H1 (cell line): ENCODE results near the gene HYAL1. TPM values are rescaled to one million over a fixed set of nuclear protein-coding genes. Genes with fewer than 3 reads are reported as not detected.

Experiments used
- CTCF ChIA-PET: fragments of 300-600 bp; sonication (Branson Sonifier 250); formaldehyde crosslinking; loops from one replicate; lab custom pipeline; 2021; ENCODE audit not compliant: partially characterized antibody; lab: Charles Lee
- POLR2A ChIA-PET: fragments of 300-600 bp; sonication (Branson Sonifier 250); formaldehyde crosslinking; loops from one replicate; lab custom pipeline; 2021; ENCODE audit warnings: inconsistent platforms; ENCODE audit not compliant: partially characterized antibody; lab: Charles Lee
- DNase-seq, 2 experiments: peaks; one replicate each; pipeline versions ENCODE4 v3.0.0 to v3.0.0-alpha.2; 2010 to 2022; ENCODE audit warnings: low spot score in 2 of 2, low read depth in 1 of 2, mixed read lengths in 1 of 2
- FAIRE-seq: peaks from 2 replicates; lab custom pipeline; 2011; peaks lifted over from hg19 to GRCh38; lab: Jason Lieb, UNC
- H2AFZ ChIP-seq: 2 replicates; pipeline ENCODE4 v1.8.1; 2012; ENCODE audit warnings: low read length, inconsistent platforms
- H2AK5ac ChIP-seq: 2 replicates; pipeline ENCODE4 v1.6.1; 2013; ENCODE audit warnings: low read depth, low read length
- H2BK120ac ChIP-seq: replicated peaks from 2 replicates; pipeline ENCODE3; 2013; ENCODE audit warnings: low read depth, low read length, inconsistent platforms
- H2BK12ac ChIP-seq: 2 replicates; pipeline ENCODE4 v1.6.1; 2013; ENCODE audit warnings: low read depth, low read length
- H2BK15ac ChIP-seq: 2 replicates; pipeline ENCODE4 v1.6.1; 2013; ENCODE audit warnings: low read length
- H2BK20ac ChIP-seq: 2 replicates; pipeline ENCODE4 v1.6.1; 2013; ENCODE audit warnings: low read length
- H2BK5ac ChIP-seq: 2 replicates; pipeline ENCODE4 v1.6.1; 2013; ENCODE audit warnings: low read depth, low read length
- H3K14ac ChIP-seq: 2 replicates; pipeline ENCODE4 v1.6.1; 2013; ENCODE audit warnings: inconsistent platforms; ENCODE audit not compliant: insufficient read length
- H3K18ac ChIP-seq: 2 replicates; pipeline ENCODE4 v1.6.1; 2013; ENCODE audit warnings: low read length; ENCODE audit errors: extremely low read depth
- H3K23ac ChIP-seq: 2 replicates; pipeline ENCODE4 v1.6.1; 2013; ENCODE audit warnings: inconsistent platforms; ENCODE audit not compliant: insufficient read length
- H3K23me2 ChIP-seq: 2 replicates; pipeline ENCODE4 v1.6.1; 2013; ENCODE audit warnings: low read depth, low read length
- H3K27ac ChIP-seq: 2 replicates; pipeline ENCODE4 v1.6.1; 2011; ENCODE audit warnings: low read depth, low read length, inconsistent platforms
- H3K27me3 ChIP-seq, 4 experiments: replicated peaks in 1 of 4; 1 replicate in 1 of 4; 2 replicates in 3 of 4; pipeline versions ENCODE4 v1.6.1 to v1.8.1; 2011 to 2013; ENCODE audit warnings: low read length in 3 of 4, mild to moderate bottlenecking in 3 of 4, inconsistent platforms in 2 of 4, mixed read lengths in 2 of 4, moderate library complexity in 1 of 4; ENCODE audit not compliant: control insufficient read depth in 3 of 4, insufficient read depth in 3 of 4; ENCODE audit errors: extremely low read depth in 1 of 4
- H3K36me3 ChIP-seq, 4 experiments: 2 replicates each; pipeline versions ENCODE4 v1.6.1 to v1.8.1; 2011 to 2013; ENCODE audit warnings: mild to moderate bottlenecking in 4 of 4, low read length in 3 of 4, moderate library complexity in 2 of 4, control low read depth in 1 of 4, inconsistent platforms in 1 of 4; ENCODE audit not compliant: insufficient read depth in 4 of 4, control insufficient read depth in 2 of 4
- H3K4ac ChIP-seq: replicated peaks from 2 replicates; pipeline ENCODE3; 2013; ENCODE audit warnings: low read length, low read depth, mixed read lengths, inconsistent platforms; ENCODE audit not compliant: insufficient read length
- H3K4me1 ChIP-seq, 4 experiments: replicated peaks in 1 of 4; 1 replicate in 1 of 4; 2 replicates in 3 of 4; pipeline versions ENCODE4 v1.6.1 to v1.8.1; 2011 to 2013; ENCODE audit warnings: low read length in 3 of 4, inconsistent platforms in 2 of 4, mixed read lengths in 1 of 4; ENCODE audit not compliant: insufficient read depth in 4 of 4, control insufficient read depth in 3 of 4
- H3K4me2 ChIP-seq, 2 experiments: 2 replicates each; pipeline versions ENCODE4 v1.6.1 to v1.8.1; 2011 to 2013; ENCODE audit warnings: low read depth in 2 of 2, low read length in 2 of 2, control low read depth in 1 of 2, inconsistent platforms in 1 of 2, mild to moderate bottlenecking in 1 of 2; ENCODE audit not compliant: insufficient read depth in 1 of 2
- H3K4me3 ChIP-seq, 4 experiments: fragments of 200-600, 300-600 bp in 1 of 4; sonication (generic), shearing (Covaris generic), sonication (Bioruptor Twin) in 1 of 4; 2 replicates each; pipeline versions ENCODE4 v1.5.1 to v1.8.1; 2011 to 2016; ENCODE audit warnings: low read length in 4 of 4, low read depth in 3 of 4, control low read depth in 2 of 4, inconsistent platforms in 2 of 4, mild to moderate bottlenecking in 2 of 4, mixed read lengths in 1 of 4, moderate library complexity in 1 of 4; ENCODE audit not compliant: insufficient read depth in 2 of 4; ENCODE audit errors: extremely low read depth in 1 of 4
- H3K56ac ChIP-seq: replicated peaks from 2 replicates; pipeline ENCODE3; 2013; ENCODE audit warnings: low read depth, mild to moderate bottlenecking, mixed read lengths, low read length, inconsistent platforms; ENCODE audit not compliant: insufficient read length
- H3K79me1 ChIP-seq: 2 replicates; pipeline ENCODE4 v1.6.1; 2013; ENCODE audit warnings: low read depth, low read length, control low read depth
- H3K79me2 ChIP-seq, 2 experiments: 2 replicates each; pipeline versions ENCODE4 v1.6.1 to v1.8.1; 2012 to 2013; ENCODE audit warnings: low read length in 2 of 2, mild to moderate bottlenecking in 2 of 2, inconsistent platforms in 1 of 2; ENCODE audit not compliant: insufficient read depth in 2 of 2, control insufficient read depth in 1 of 2
- H3K9ac ChIP-seq, 4 experiments: replicated peaks in 1 of 4; 1 replicate in 1 of 4; 2 replicates in 3 of 4; pipeline versions ENCODE4 v1.6.1 to v1.8.1; 2011 to 2013; ENCODE audit warnings: low read depth in 3 of 4, low read length in 3 of 4, control low read depth in 2 of 4, mild to moderate bottlenecking in 2 of 4, moderate library complexity in 2 of 4, inconsistent platforms in 1 of 4; ENCODE audit errors: extremely low read depth in 1 of 4
- H3K9me3 ChIP-seq, 2 experiments: 2 replicates each; pipeline versions ENCODE4 v1.6.1 to v1.8.1; 2012 to 2013; ENCODE audit warnings: mild to moderate bottlenecking in 2 of 2, moderate library complexity in 2 of 2, control low read depth in 1 of 2, inconsistent platforms in 1 of 2, low read depth in 1 of 2, low read length in 1 of 2, mixed read lengths in 1 of 2; ENCODE audit not compliant: insufficient read depth in 2 of 2
- H4K20me1 ChIP-seq, 2 experiments: replicated peaks in 1 of 2; 2 replicates each; pipeline versions ENCODE3 to v1.8.1; 2011 to 2013; ENCODE audit warnings: inconsistent platforms in 2 of 2, low read length in 2 of 2, mild to moderate bottlenecking in 1 of 2; ENCODE audit not compliant: insufficient read depth in 2 of 2, control insufficient read depth in 1 of 2
- H4K5ac ChIP-seq: 2 replicates; pipeline ENCODE4 v1.6.1; 2013; ENCODE audit warnings: low read length, low read depth, mixed read lengths, inconsistent platforms; ENCODE audit not compliant: insufficient read length
- H4K8ac ChIP-seq: 2 replicates; pipeline ENCODE4 v1.8.0; 2013; ENCODE audit warnings: mild to moderate bottlenecking, moderate library complexity, low read length, inconsistent platforms; ENCODE audit not compliant: insufficient read depth; ENCODE audit errors: extremely low read depth
- H4K91ac ChIP-seq: replicated peaks from 2 replicates; pipeline ENCODE3; 2013; ENCODE audit warnings: low read length, mixed read lengths, inconsistent platforms; ENCODE audit not compliant: insufficient read length
- BRCA1 ChIP-seq: IDR thresholded peaks from 2 replicates; pipeline ENCODE4 v1.6.1; 2012; ENCODE audit warnings: low read depth, low read length, improper control_type of control experiment
- CREB1 ChIP-seq: IDR thresholded peaks from 2 replicates; pipeline ENCODE4 v1.6.1; 2012; ENCODE audit warnings: inconsistent platforms
- CTBP2 ChIP-seq: IDR thresholded peaks from 2 replicates; pipeline ENCODE4 v1.7.0; 2011; ENCODE audit warnings: borderline replicate concordance, mild to moderate bottlenecking, moderate library complexity, mixed read lengths, low read length; ENCODE audit not compliant: insufficient read depth, insufficient read length
- EGR1 ChIP-seq: IDR thresholded peaks from 2 replicates; pipeline ENCODE4 v1.6.1; 2011; ENCODE audit warnings: low read depth, low read length, borderline replicate concordance
- EZH2 ChIP-seq: fragments of 200-600 bp; sonication (generic); IDR thresholded peaks from 2 replicates; pipeline ENCODE4 v1.7.1; 2012; ENCODE audit warnings: low read depth, mild to moderate bottlenecking, moderate library complexity, low read length, inconsistent platforms; ENCODE audit not compliant: severe bottlenecking
- KDM1A ChIP-seq: fragments of 200-600, 300-600 bp; sonication (generic); IDR thresholded peaks from 2 replicates; pipeline ENCODE4 v1.7.1; 2016; ENCODE audit warnings: mild to moderate bottlenecking, low read length, borderline replicate concordance
- RBBP5 ChIP-seq: IDR thresholded peaks from 2 replicates; pipeline ENCODE4 v1.7.1; 2012; ENCODE audit warnings: low read depth, mild to moderate bottlenecking, inconsistent platforms, low read length, moderate library complexity, borderline replicate concordance
- SP1 ChIP-seq: IDR thresholded peaks from 2 replicates; pipeline ENCODE4 v1.6.1; 2011; ENCODE audit warnings: low read depth, low read length
- SP2 ChIP-seq: IDR thresholded peaks from 2 replicates; pipeline ENCODE4 v1.6.1; 2012; ENCODE audit warnings: mild to moderate bottlenecking, low read length, inconsistent platforms
- ZNF274 ChIP-seq: IDR thresholded peaks from 2 replicates; pipeline ENCODE4 v1.7.0; 2012; ENCODE audit warnings: low read length, borderline replicate concordance; ENCODE audit errors: extremely low read depth
- WGBS, 2 experiments: shearing (Covaris generic) in 1 of 2; methylation state at CpG; one replicate each; pipeline versions ENCODE4 v1.1.6 to v1.1.7; 2013 to 2015; ENCODE audit warnings: low lambda C conversion rate in 2 of 2, mixed read lengths in 2 of 2, inconsistent platforms in 1 of 2, low coverage in 1 of 2, missing lambda C conversion rate in 1 of 2; ENCODE audit not compliant: insufficient replicate concordance in 2 of 2, insufficient coverage in 1 of 2, insufficient read length in 1 of 2; ENCODE audit errors: extremely low coverage in 1 of 2, missing lambda C conversion rate in 1 of 2; 5-methylcytosine and 5-hydroxymethylcytosine counted together
- polyA plus RNA-seq, 7 experiments: library from polyadenylated mRNA; depleted of rRNA in 3 of 7; stranded (reverse) in 5 of 7; unstranded in 2 of 7; fragments of >200 nt in 5 of 7; fragments of 200-250 nt in 2 of 7; gene quantifications; 1 replicate in 5 of 7; 2 replicates in 1 of 7; 4 replicates in 1 of 7; pipeline versions ENCODE4 v1.2.1 to v1.2.3, GENCODE V29; 2011 to 2013; ENCODE audit warnings: missing spikeins in 2 of 7, mixed read lengths in 2 of 7
- total RNA-seq: library from RNA; stranded (reverse); fragmentation: NEBNext Ultra II Directional; extraction: Animal tissue kit (Norgen Biotek cat#: 25700); gene quantifications from 2 replicates; pipeline ENCODE4 v1.2.1, GENCODE V29; 2021
- TF ChIP-seq, protein P1 (sequence below): IDR thresholded peaks from 2 replicates; pipeline ENCODE4 v1.6.1; 2011; ENCODE audit warnings: low read depth, mild to moderate bottlenecking, low read length; ENCODE audit not compliant: insufficient read depth

The HYAL1 gene
- total and polyA plus RNA-seq, 2 of the 8 experiments (the other 6 are each of a cell fraction or from before 2014, with no cell fraction given), result 2.0 to 5.4 TPM

DNA sequence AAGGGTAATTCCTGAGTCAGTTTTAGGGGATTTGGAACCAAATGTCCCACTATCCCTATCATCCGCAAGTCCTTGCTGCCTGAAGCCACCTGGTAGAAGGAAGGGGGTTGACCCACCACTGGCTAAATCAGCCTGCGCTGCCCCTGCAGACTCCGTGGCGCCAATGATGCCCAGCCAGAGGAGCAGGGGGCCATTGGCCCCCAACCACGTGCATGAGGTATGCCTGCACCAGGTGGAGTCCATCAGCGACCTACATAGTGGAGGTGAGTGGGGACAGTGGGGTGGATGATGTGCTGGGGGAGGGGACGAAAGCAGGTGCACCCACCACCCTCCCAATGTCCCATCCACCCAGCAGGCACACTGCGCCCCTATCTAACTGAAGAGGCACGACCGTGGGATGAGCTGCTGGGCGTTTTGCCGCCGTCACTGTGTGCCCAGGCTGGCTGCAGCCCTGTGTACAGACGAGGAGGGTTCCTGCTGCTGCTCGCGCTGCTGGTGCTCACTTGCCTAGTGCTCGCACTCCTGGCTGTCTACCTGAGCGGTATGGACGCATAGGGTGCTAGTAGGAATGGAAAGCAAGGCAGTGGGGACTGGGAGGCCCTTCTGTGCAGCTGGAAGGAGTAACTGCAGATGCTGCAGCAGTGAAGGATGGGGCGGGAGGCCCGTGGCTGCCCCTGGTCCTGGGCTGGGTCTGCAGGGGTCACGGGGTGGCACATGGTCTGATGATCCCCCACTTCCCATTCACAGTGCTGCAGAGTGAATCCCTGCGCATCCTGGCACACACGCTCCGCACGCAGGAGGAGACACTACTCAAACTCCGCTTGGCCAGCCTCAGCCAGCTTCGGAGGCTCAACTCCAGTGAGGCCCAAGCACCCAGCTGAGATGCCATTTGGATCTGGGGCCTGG, 16.8 kb downstream of the HYAL1 start:
- Histone ChIP-seq H3K4me2 (no peak overlapping the region), H3K9me3 (no peaks in the 10 kb centered on the region), H3K79me2 (peaks cover 0 to 12% of the 10 kb centered on the region in 2 experiments; a peak in 3 of 4 replicates), H3K79me1 (peaks cover 6% of the 10 kb centered on the region; the same call in 1 of the 2 replicates), H3K23ac (no peak overlapping the region), H2BK5ac (no peak overlapping the region), H3K9ac (no peak overlapping the region), H3K56ac (no peak overlapping the region), H3K4me1 (peaks cover 0 to under 1% (median under 1%) of the 10 kb centered on the region in 4 experiments; a peak in 3 of 7 replicates), H2BK15ac (no peak overlapping the region), H2BK120ac (no peak overlapping the region), H3K27ac (no peak overlapping the region), H2AK5ac (no peak overlapping the region), H2AFZ (no peak overlapping the region), H4K8ac (no peak overlapping the region), H3K4me3 (no peak overlapping the region), H4K91ac (no peak overlapping the region), H3K4ac (no peak overlapping the region), H2BK12ac (no peak overlapping the region), H3K23me2 (peaks cover 5% of the 10 kb centered on the region), H2BK20ac (no peak overlapping the region), H3K14ac (no peak overlapping the region), H3K36me3 (peaks cover 16 to 29% (median 22%) of the 10 kb centered on the region in 4 experiments), H4K5ac (no peak overlapping the region), H3K27me3 (no peaks in the 10 kb centered on the region; a peak in 1 of 7 replicates), H4K20me1 (peaks cover 0 to 13% of the 10 kb centered on the region in 2 experiments), H3K18ac (no peak overlapping the region)
- FAIRE-seq, result no peak
- CTCF ChIA-PET, result interaction anchor here (0.5 to 2.0 kb wide), 5 partner anchors 7 to 328 kb away, joined by 3 to 7 read pairs (median 5); no protein-coding TSS in a partner anchor
- 95% methylated on average over 28 of the region's 28 CpGs; no CpG with 5 or more reads in 1 of the 2 experiments for WGBS, 2 experiments
- DNase-seq, result no peak
- POLR2A ChIA-PET, result interaction anchor here (1.7 to 6.8 kb wide), 2 partner anchors 8 to 16 kb away, joined by 3 to 122 read pairs; partner anchors contain the start of gene LSMEM2
- no peak for TF ChIP-seq RBBP5
- no peak for TF ChIP-seq SP1
- TF ChIP-seq EGR1, result no peak
- TF ChIP-seq KDM1A, result no peak
- TF ChIP-seq, protein P1, sequence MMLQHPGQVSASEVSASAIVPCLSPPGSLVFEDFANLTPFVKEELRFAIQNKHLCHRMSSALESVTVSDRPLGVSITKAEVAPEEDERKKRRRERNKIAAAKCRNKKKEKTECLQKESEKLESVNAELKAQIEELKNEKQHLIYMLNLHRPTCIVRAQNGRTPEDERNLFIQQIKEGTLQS, result no peak
- TF ChIP-seq SP2, result no peak
- no peak for TF ChIP-seq BRCA1
- TF ChIP-seq EZH2, result no peak
- no peak for TF ChIP-seq CREB1
- no peak for TF ChIP-seq CTBP2
- TF ChIP-seq ZNF274, result no peak
